HG03064 (cell line): ENCODE data around the gene GSK3B.

Experiments
- ATAC-seq: cut with Tn5 transposase; IDR thresholded peaks from one replicate; pipeline ENCODE4 v1.9.1; 2021; ENCODE audit warnings: low read depth; ENCODE audit not compliant: unreplicated experiment

Gene GSK3B

DNA sequence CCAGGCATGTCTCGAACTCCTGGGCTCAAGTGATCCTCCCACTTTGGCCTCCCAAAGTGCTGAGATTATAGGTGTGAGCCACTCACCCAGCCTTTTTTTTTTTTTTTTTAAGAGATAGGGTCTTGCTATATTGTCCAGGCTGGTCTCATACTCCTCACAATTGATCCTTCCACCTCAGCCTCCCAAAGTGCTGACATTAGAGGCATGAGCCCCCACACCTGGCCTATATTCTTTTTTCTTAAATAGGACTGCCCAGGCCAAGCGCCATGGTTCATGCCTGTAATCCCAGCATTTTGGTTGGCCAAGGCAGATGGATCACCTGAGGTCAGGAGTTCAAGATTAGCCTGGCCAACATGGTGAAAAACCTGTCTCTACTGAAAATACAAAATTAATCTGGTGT is 299.8 kb downstream of the GSK3B start:
- no peak for ATAC-seq

DNA sequence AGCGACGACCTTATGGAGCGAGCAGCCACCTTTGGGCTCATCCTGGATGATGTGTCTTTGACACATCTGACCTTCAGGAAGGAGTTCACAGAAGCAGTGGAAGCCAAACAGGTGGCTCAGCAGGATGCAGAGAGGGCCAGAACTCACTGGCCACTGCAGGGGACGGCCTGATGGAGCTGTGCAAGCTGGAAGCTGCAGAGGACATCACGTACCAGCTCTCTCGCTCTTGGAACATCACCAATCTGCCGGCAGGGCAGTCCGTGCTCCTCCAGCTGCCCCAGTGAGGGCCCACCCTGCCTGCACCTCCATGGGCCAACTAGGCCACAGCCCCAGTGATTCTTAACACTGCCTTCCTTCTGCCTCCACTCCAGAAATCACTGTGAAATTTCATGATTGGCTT is 302.0 kb downstream of the GSK3B start:
- ATAC-seq = no peak

DNA sequence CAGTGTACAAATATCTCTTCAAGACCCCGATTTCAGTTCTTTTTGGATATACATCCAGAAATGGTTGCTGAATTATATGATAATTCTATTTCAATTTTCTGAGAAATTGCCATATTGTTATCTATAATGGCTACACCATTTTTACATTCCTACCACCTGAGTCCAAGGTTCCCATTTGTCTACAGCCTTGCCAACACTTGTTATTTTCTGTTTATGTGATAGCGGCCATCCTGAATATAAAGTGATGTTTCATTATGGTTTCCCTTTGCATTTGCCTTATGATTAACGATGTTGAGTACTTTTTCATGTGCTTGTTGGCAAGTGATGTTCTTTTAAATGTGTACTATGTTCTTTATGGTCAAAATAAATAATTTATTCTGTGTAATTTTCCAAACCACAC is 303.9 kb downstream of the GSK3B start:
- ATAC-seq = no peak

DNA sequence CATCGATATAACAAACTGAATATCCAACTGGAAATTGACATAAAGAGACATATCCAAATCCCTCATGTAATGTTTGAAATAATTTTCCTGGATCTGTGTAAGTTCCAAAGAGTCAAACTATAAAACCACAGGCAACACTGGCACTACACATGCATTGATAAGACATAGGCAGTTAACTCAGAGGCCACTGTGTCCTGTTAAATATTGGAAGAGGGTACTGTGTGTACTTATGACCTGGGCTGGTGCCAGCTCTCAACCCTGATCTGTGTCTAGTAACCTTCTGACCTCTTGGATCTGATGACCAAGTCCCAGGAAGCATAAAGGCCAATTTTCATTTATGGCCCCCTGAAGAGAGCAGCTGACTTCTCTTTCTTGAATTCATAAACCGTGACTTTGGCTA is 307.8 kb downstream of the GSK3B start:
- no peak for ATAC-seq

DNA sequence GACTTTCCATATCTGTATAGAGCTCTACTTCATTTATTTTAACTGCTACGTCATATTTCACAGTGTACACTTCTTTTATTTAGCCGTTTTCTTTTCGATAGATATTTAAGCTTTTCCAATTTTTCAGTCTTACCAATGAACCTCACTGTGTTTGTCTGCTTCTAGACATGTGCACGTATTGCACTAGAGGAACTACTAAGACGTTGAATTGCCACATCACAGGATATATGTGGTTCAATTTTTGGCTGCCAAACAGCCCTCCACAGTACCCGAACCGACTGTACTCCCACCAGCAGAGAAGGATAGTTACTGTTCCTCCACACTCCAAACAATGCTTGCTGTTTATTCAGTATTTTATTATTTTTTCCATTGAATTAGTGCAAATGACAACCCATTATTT is 310.4 kb downstream of the GSK3B start:
- ATAC-seq = no peak

DNA sequence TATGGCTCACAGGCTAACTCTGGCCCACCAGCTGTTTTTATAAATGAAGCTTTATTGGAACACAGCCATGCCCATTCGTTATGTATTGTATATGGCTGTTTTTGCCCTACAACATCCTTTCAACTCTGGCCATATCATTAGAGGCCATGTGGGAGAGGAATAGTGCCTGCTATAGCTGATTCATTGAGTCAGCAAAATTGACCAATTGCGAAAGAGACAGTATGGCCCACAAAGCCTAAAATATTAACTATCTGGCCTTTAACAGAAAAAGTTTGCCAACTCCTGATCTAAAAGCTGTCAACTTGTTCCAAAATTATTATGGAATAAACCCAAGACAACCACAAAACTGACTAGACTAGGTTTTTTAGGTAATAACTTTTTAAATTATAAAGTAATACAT is 311.0 kb downstream of the GSK3B start:
- no peak for ATAC-seq

DNA sequence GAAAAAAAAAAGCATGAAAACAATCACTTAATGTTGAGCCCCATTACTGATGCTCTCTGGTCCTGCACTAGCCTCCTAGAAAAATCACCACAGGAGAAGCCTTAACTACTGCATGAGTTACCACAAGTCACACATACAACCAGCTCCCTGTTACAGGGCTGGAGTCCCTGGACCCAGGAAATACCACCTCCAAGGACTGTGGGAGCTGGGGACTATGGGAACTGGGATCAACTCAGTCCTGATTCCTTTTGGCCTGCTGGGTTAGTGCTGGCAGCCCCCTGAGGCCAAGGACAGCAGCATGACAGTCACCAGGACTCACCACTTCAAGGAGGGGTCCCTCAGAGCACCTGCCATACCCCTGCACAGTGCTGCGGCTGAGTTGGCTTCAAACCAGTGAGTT is 311.8 kb downstream of the GSK3B start:
- no peak for ATAC-seq

DNA sequence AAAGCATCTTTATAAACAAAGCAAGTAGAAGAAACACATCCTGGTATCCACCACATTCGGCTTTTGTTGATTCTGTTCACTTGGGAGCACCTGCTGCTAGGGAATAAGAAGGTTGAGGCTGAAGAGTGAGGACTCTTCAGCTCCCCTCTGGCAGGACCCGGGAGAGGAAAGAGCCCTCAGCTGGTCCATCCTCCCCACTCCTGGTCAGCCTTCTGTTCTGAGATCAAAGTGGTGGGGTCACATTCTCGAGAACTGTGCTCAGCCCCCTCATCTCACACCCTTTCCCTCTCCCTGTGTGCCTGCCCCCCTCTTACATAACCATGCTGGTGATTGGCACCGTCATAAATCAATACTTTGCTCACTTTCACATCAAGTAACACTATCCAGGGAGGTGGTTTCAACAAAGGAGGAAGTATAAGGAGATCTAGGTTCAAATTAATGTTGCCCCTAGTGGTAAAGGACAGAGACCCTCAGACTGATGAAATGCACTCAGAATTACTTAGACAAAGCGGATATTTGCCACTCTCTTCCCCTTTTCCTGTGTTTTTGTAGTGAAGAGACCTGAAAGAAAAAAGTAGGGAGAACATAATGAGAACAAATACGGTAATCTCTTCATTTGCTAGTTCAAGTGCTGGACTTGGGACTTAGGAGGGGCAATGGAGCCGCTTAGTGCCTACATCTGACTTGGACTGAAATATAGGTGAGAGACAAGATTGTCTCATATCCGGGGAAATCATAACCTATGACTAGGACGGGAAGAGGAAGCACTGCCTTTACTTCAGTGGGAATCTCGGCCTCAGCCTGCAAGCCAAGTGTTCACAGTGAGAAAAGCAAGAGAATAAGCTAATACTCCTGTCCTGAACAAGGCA is 312.7 kb downstream of the GSK3B start, which contains the start of gene NR1I2:
TSS of gene NR1I2 (plus strand) at position 772 of the 869 bp plus-strand sequence.
- ATAC-seq = no peak

DNA sequence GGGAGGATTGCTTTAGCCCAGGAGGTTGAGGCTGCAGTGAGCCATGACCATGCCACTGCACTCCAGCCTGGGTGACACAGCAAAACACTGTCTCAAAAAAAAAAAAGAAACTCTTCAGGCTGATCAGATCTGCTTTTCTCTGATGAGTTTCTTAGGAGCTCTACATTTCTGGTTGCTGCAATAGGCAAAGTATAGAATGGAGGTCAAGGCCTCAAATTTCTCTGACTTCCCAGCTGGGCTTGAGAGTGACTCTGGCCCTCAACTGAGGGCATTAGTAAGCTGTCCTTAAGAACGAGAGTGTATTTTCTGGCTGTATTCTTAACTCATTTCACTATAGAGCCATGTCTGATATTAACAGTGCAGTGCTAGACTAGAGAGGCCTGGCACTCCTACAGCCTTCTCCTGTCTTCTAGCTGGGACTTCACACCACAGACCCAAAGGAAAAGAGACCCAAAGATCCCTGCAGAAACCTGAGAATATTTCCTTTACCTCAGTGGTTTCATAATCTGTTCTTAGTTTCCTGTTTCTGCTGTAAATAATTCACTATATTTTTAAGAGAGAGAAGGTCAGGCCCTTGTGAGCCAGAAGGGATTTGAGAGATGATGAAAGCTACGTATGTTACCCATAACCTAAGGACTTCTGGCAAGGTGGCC is 314.4 kb downstream of the GSK3B start:
- peak; percentile 78 for ATAC-seq

DNA sequence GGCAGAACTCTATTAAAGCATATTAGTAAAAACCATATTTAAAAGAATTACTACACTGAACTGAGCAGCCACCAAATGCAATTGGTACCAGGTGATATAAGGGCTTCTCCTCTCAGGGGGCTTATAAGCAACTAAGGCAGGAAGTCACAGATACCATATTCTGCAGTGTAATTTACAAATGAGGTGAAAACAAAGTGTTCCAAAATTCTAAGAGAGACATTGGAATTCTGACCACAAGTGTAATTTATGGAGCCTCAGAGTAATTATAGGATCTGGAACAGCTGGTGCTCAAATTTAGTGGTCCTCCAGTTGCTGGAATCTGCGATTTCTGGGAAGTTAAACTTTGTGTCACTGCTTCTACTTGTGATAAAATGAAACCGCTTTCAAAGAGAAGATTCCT is 315.4 kb downstream of the GSK3B start:
- no peak for ATAC-seq

DNA sequence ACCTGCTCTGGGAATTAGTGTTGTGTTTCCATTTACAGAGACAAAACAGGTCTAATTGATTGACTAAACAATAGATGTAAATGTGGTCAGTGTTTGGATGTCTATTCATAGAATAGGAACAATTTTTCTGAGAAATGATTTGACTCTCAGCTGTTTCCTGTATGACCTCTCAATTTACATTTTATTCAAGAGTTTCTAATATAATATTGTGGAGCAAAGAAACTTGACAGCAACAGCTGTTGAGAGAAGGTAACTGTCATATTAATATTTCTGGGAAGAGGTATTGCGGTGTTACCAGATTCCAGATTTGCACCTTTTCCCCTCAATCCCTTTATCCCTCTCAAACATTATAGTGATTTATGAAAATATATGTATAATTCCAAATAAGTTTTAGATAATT is 316.1 kb downstream of the GSK3B start:
- no peak for ATAC-seq

DNA sequence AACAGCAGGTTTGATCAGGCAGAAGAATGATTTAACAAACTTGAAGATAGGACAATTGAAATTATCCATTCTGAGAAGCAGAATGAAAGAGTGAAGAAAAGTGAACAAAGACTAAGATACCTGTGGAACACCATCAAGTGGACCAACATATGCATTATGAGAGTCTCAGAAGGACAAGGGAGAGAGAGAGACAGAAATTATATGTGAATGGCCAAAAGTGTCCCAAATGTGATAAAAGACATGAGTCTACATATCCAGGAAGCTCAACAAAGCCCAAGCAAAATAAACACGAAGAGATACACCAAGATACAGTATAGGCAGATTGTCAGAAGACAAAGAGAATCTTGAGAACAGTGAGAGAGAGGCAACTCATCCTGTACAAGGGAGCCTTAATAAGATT is 317.9 kb downstream of the GSK3B start:
- ATAC-seq = no peak

DNA sequence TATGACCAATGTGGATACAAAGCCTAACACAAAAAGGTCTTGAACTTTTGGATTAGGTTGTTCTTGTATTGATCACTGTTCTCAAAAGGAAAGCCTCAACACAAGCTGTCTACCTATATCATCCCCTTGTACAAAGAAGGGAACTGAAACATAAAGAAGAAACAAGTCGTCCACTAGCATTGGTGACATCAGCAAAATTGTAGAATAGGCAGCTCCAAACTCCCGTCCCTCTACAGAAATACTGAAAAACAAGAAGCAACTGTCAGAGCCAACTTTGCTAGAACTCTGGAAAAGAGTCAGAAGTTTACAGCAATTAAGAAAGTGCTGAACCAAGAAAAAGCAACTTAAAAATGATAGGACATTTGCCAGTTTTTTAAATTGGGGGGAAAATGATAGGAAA is 319.8 kb downstream of the GSK3B start:
- ATAC-seq = no peak
